Measurements from ENCODE around the gene VWC2L.

The VWC2L gene

DNA sequence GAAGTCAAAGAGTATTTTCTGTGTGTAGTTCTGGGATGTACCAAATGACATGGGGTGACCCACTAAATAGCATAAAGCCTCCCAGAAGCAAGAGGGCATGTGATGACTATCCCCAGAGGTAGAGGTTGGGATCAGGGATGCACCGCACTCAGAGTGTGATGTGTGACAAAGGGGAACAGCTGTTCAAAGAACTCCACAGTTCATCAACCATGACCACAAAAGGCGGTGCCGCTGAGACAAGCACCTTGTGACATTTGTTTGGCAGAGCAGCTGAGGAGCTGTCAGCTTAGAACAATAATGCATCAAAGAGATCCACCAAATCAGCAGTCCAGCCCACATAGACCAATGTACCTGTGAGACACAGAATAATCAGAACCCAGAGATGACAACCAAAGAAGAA is 81.3 kb downstream of the VWC2L start:
- no peak for DNase-seq (ENCODE audit: low spot score)
- no peak overlapping the region for H3K27ac ChIP-seq
- CTCF ChIA-PET = interaction anchor here (0.6 to 0.7 kb wide), 2 partner anchors 17 to 361 kb away, joined by 3 to 4 read pairs; no protein-coding TSS in a partner anchor
- POLR2A ChIA-PET (ENCODE audit: low non-redundant PET) = no interaction called here
- TF ChIP-seq, protein P1, sequence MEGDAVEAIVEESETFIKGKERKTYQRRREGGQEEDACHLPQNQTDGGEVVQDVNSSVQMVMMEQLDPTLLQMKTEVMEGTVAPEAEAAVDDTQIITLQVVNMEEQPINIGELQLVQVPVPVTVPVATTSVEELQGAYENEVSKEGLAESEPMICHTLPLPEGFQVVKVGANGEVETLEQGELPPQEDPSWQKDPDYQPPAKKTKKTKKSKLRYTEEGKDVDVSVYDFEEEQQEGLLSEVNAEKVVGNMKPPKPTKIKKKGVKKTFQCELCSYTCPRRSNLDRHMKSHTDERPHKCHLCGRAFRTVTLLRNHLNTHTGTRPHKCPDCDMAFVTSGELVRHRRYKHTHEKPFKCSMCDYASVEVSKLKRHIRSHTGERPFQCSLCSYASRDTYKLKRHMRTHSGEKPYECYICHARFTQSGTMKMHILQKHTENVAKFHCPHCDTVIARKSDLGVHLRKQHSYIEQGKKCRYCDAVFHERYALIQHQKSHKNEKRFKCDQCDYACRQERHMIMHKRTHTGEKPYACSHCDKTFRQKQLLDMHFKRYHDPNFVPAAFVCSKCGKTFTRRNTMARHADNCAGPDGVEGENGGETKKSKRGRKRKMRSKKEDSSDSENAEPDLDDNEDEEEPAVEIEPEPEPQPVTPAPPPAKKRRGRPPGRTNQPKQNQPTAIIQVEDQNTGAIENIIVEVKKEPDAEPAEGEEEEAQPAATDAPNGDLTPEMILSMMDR (conservative IDR thresholded peaks at IDR 0.05; ENCODE audit: low read depth) = no peak

DNA sequence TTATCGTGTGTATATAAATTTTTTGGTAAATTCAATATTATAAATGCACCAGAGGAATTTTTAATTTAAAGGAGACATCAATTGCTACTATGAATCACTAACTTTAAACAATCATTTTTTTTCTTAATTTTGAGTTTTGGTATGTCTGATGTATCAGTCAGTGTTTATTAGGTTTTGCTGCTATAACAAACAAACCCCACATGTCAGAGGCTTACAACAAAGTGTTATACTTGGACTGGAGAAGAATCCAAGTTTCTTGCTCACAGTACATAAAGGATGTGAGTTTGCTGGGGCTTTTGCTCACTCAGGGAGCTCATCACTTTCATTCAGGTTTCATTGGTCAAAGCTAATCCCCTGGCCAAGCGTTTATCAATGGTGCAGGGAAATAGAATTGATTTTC is 81.8 kb downstream of the VWC2L start:
- POLR2A ChIA-PET (ENCODE audit: low non-redundant PET) = no interaction called here
- no peak overlapping the region for H3K27ac ChIP-seq
- TF ChIP-seq, protein P1 (conservative IDR thresholded peaks at IDR 0.05; ENCODE audit: low read depth) = no peak
- no peak for DNase-seq (ENCODE audit: low spot score)
- CTCF ChIA-PET = no interaction called here

- ChIA-PET POLR2A (ENCODE audit: low non-redundant PET) (no interaction called here), CTCF (no interaction called here)
- no peak for DNase-seq (ENCODE audit: low spot score)
- TF ChIP-seq, protein P1 (conservative IDR thresholded peaks at IDR 0.05; ENCODE audit: low read depth) = no peak
- no peak overlapping the region for H3K27ac ChIP-seq
These were observed 86.6 kb downstream of the VWC2L start for GRCh38 chr2:214497489-214497888.

GRCh38 chr2:214503568-214503967 is 92.7 kb downstream of the VWC2L start:
- CTCF ChIA-PET = no interaction called here
- no peak for DNase-seq (ENCODE audit: low spot score)

GRCh38 chr2:214504599-214505376 is 93.9 kb downstream of the VWC2L start:
- ChIA-PET POLR2A (ENCODE audit: low non-redundant PET) (no interaction called here), CTCF (no interaction called here)
- no peak for DNase-seq (ENCODE audit: low spot score)
- no peak overlapping the region for H3K27ac ChIP-seq
- TF ChIP-seq, protein P1 (conservative IDR thresholded peaks at IDR 0.05; ENCODE audit: low read depth) = no peak

More at GRCh38 chr2:214503568-214503967, 92.7 kb downstream of the VWC2L start:
- TF ChIP-seq, protein P1 (conservative IDR thresholded peaks at IDR 0.05; ENCODE audit: low read depth) = no peak
- POLR2A ChIA-PET (ENCODE audit: low non-redundant PET) = no interaction called here
- no peak overlapping the region for H3K27ac ChIP-seq

GRCh38 chr2:214507032-214507431 is 96.2 kb downstream of the VWC2L start:
- POLR2A ChIA-PET (ENCODE audit: low non-redundant PET) = no interaction called here
- H3K27ac ChIP-seq = no peak overlapping the region
- TF ChIP-seq, protein P1 (conservative IDR thresholded peaks at IDR 0.05; ENCODE audit: low read depth) = no peak
- DNase-seq (ENCODE audit: low spot score) = no peak
- CTCF ChIA-PET = no interaction called here

Data from RWPE1 (cell line).